ENCODE measurements around the gene SCGB1C1.

DNA sequence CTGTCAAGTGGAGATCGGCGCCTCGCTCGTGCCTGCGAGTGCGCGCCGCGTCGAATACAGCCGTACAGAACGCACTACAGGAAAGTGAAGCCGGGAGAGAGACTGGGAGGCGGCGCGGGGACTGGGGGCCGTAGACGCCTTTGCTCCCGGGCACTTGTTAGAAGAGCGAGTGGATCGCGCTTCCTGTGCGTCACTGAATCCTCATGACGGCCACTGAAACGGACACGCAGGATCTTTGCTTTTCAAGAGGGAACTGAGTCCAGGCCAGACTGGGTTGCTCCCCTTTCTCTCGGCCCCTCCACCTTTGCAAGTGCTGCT lies 14.9 kb downstream of the SCGB1C1 start:
- TF ChIP-seq EP300 (IDR thresholded peaks at IDR 0.05) (no peak), POLR2A (IDR thresholded peaks at IDR 0.05) (no peak)
- TF ChIP-seq, protein P1, sequence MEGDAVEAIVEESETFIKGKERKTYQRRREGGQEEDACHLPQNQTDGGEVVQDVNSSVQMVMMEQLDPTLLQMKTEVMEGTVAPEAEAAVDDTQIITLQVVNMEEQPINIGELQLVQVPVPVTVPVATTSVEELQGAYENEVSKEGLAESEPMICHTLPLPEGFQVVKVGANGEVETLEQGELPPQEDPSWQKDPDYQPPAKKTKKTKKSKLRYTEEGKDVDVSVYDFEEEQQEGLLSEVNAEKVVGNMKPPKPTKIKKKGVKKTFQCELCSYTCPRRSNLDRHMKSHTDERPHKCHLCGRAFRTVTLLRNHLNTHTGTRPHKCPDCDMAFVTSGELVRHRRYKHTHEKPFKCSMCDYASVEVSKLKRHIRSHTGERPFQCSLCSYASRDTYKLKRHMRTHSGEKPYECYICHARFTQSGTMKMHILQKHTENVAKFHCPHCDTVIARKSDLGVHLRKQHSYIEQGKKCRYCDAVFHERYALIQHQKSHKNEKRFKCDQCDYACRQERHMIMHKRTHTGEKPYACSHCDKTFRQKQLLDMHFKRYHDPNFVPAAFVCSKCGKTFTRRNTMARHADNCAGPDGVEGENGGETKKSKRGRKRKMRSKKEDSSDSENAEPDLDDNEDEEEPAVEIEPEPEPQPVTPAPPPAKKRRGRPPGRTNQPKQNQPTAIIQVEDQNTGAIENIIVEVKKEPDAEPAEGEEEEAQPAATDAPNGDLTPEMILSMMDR (IDR thresholded peaks at IDR 0.05), result no peak
